ENCODE results near the gene PLGLB1.
"Not testable (repeated sequence)": the region's sequence is repeated elsewhere in the genome, so short reads cannot be mapped to it uniquely, and the experiment has no call there.

Gene PLGLB1

GRCh38 chr2:87021043-87021442, 601 bp downstream of the PLGLB1 start:
- H3K4me3 ChIP-seq; DNase-seq; H3K36me3 ChIP-seq; H3K9me3 ChIP-seq; H3K4me1 ChIP-seq; H3K27me3 ChIP-seq; H3K27ac ChIP-seq; intact Hi-C loops (cut with DNase I; ENCODE audit: low total_unique reads): not testable (repeated sequence)

GRCh38 chr2:87019053-87019452, 2.6 kb downstream of the PLGLB1 start:
- H3K27me3 ChIP-seq; H3K36me3 ChIP-seq; H3K27ac ChIP-seq; H3K4me3 ChIP-seq; H3K9me3 ChIP-seq; H3K4me1 ChIP-seq; intact Hi-C loops (cut with DNase I; ENCODE audit: low total_unique reads); DNase-seq: not testable (repeated sequence)

DNA sequence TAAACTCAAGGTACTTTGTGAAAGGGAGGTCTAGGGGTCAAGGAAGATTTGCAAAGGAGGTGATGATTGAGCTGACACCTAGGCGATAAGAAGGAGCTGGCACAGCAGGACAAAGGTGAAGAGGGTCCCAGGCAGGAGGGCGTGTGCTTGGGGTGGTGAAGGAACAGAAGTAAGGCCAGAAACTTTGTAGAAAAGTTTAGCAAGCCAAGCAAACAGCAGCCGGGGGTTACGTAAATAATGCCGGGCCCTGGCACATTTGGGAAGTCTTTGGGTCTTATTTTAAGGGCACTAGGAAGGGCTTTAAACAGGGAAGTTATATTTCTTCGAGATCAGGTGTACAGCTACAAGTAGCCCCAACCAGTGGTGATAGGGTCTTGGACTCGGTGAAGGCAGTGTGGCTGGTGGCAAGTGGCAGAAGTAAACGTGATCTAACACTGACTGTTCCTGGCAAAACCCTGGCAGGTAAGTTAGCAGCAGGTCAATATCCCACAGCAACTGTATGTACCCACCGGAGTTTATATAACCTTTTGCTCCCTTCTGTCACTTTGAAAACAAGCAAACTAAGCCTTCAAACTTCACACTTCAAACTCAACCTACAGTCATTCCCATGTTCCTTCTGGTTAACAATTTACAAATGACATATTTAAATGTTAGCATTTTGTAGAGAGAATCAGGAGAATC, 7.0 kb downstream of the PLGLB1 start:
- H3K36me3 ChIP-seq; H3K27me3 ChIP-seq; DNase-seq; H3K27ac ChIP-seq; H3K4me3 ChIP-seq; intact Hi-C loops (cut with DNase I; ENCODE audit: low total_unique reads); H3K9me3 ChIP-seq; H3K4me1 ChIP-seq: not testable (repeated sequence)

DNA sequence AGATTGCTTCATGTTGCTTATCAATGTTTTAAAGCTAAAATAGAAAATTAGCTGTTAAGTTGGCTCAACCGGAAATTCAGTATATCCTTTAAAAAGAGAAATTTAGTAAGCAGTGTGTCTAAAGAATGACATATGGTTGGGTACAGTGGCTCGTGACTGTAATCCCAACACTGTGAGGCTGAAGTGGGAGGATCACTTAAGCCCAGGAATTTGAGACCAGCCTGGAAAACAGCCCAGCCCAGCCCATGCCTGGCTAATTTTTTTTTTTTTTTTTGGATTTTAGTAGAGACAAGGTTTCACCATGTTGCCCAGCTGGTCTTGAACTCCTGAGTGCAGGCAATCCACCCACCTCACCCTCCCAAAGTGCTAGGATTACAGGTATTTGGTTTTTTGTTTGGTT, 17.2 kb downstream of the PLGLB1 start:
- intact Hi-C loops (cut with DNase I; ENCODE audit: low total_unique reads); H3K4me3 ChIP-seq; DNase-seq; H3K4me1 ChIP-seq; H3K27ac ChIP-seq; H3K9me3 ChIP-seq; H3K36me3 ChIP-seq; H3K27me3 ChIP-seq: not testable (repeated sequence)

Data from tibial artery (tissue), 4 donors.